Memory B cell (primary cell): ENCODE data around the gene MLST8.

Experiments used
- ATAC-seq: fragments of 150-1000 bp; cut with Tn5 transposase; 2 replicates; pipeline ENCODE4 v1.10.0; 2021; ENCODE audit warnings: low read depth, mild to moderate bottlenecking, moderate library complexity
- DNase-seq, 2 donors: peaks; one replicate each; pipeline ENCODE4 v3.0.0; 2022; ENCODE audit warnings: low spot score in 2 of 2
- H3K27ac Mint-ChIP-seq: one replicate; pipeline ENCODE4 v1.8.0; 2022; ENCODE audit warnings: mild to moderate bottlenecking, moderate library complexity, mixed read lengths
- H3K27me3 Mint-ChIP-seq: one replicate; pipeline ENCODE4 v1.8.0; 2022; ENCODE audit warnings: mixed read lengths
- H3K36me3 Mint-ChIP-seq: one replicate; pipeline ENCODE4 v1.8.0; 2022; ENCODE audit warnings: mild to moderate bottlenecking, mixed read lengths
- H3K4me1 Mint-ChIP-seq: one replicate; pipeline ENCODE4 v1.8.0; 2022; ENCODE audit warnings: mixed read lengths
- H3K4me3 Mint-ChIP-seq: one replicate; pipeline ENCODE4 v1.8.0; 2022; ENCODE audit warnings: mild to moderate bottlenecking, moderate library complexity, mixed read lengths
- H3K9me3 Mint-ChIP-seq: one replicate; pipeline ENCODE4 v1.8.0; 2022; ENCODE audit warnings: mixed read lengths

MLST8 gene

DNA sequence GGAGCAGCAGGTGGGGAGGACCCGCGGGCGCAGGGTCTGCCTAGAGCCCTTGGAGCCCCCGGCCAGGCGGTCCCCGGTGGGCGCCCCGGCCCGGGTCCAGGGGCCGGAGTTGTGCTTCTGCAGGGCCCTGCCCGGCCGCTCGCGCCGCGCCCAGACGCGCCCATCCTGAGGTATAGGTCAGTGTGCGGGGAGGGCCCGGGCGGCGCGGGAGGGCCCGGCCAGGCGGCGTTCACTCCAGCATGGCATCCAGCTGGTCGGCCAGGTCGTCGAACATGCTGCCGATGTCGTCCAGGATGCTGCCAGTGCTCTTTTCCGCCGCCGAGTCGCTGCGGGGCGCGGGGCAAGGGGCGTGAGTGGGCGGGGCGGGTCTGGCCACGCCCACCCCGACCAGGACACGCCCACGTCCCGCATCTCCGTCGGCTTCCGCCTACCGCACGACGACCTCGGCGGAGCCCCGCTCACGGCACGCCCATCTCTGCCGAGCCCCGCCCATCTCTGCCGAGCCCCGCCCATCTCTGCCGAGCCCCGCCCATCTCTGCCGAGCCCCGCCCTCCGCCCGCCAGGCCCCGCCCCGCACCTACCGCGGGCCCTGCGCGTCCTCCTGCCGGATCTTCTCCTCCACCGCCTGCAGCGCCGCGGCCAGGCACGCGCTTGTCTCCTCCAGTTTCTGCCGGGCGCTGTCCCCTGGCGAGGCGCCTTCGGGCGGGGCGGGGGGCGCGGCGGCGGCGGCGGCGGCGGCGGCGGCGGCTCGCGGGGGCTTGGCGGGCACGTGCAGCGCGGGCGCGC is 26.7 kb upstream of the MLST8 start:
- no peak overlapping the region for H3K4me3 Mint-ChIP-seq
- DNase-seq: no peak
- H3K4me1 Mint-ChIP-seq: peaks cover 4% of the 10 kb centered on the region
- H3K9me3 Mint-ChIP-seq: no peaks in the 10 kb centered on the region
- no peaks in the 10 kb centered on the region for H3K27me3 Mint-ChIP-seq
- H3K36me3 Mint-ChIP-seq: peaks cover 10% of the 10 kb centered on the region
- H3K27ac Mint-ChIP-seq: no peak overlapping the region
- peak; percentile 59 for ATAC-seq

- peaks cover 7% of the 10 kb centered on the region for H3K36me3 Mint-ChIP-seq
- DNase-seq (no peak), ATAC-seq (no peak)
- H3K27ac Mint-ChIP-seq: no peak overlapping the region
- H3K4me1 Mint-ChIP-seq: peaks cover 6% of the 10 kb centered on the region
- no peak overlapping the region for H3K4me3 Mint-ChIP-seq
- no peaks in the 10 kb centered on the region for H3K27me3 Mint-ChIP-seq
- H3K9me3 Mint-ChIP-seq: no peaks in the 10 kb centered on the region
These were observed 26.1 kb upstream of the MLST8 start for GRCh38 chr16:2179107-2179501.

GRCh38 chr16:2179576-2179975 is 25.7 kb upstream of the MLST8 start:
- Mint-ChIP-seq H3K27ac (no peak overlapping the region), H3K36me3 (peaks cover 2% of the 10 kb centered on the region), H3K4me3 (no peak overlapping the region), H3K4me1 (peaks cover 9% of the 10 kb centered on the region), H3K9me3 (no peaks in the 10 kb centered on the region), H3K27me3 (no peaks in the 10 kb centered on the region)
- DNase-seq (no peak), ATAC-seq (no peak)

GRCh38 chr16:2180461-2180860 is 24.8 kb upstream of the MLST8 start:
- no peaks in the 10 kb centered on the region for H3K27me3 Mint-ChIP-seq
- no peak overlapping the region for H3K4me3 Mint-ChIP-seq
- no peak overlapping the region for H3K27ac Mint-ChIP-seq
- no peaks in the 10 kb centered on the region for H3K9me3 Mint-ChIP-seq
- peaks cover 10% of the 10 kb centered on the region for H3K4me1 Mint-ChIP-seq
- peaks cover 2% of the 10 kb centered on the region for H3K36me3 Mint-ChIP-seq
- DNase-seq (no peak), ATAC-seq (no peak)

GRCh38 chr16:2180962-2181923 is 24.0 kb upstream of the MLST8 start:
- H3K27ac Mint-ChIP-seq: no peak overlapping the region
- ATAC-seq (no peak), DNase-seq (no peak)
- peaks cover 10% of the 10 kb centered on the region for H3K4me1 Mint-ChIP-seq
- no peaks in the 10 kb centered on the region for H3K9me3 Mint-ChIP-seq
- H3K4me3 Mint-ChIP-seq: no peak overlapping the region
- no peaks in the 10 kb centered on the region for H3K27me3 Mint-ChIP-seq
- peaks cover 2% of the 10 kb centered on the region for H3K36me3 Mint-ChIP-seq

DNA sequence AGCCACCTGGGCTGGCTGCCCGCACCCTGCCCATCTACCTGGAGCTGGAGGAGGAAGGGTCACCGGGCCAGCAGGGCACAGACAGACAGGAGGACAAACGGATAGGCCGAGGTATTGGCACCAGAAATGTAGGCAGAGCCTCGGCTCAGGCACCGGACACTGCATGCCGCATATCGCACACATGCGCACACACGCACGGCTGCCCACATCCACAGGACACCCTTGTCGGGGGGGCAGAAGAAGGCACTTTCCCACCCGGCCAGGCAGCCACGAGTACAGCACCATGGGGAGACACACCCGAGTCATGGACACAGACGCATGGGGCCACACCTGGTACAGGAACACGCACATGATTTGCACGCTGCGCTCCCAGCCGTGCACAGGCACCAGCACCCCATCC is 23.3 kb upstream of the MLST8 start:
- ATAC-seq: no peak
- no peak overlapping the region for H3K4me3 Mint-ChIP-seq
- DNase-seq: no peak
- H3K27me3 Mint-ChIP-seq: no peaks in the 10 kb centered on the region
- no peaks in the 10 kb centered on the region for H3K9me3 Mint-ChIP-seq
- peaks cover 10% of the 10 kb centered on the region for H3K4me1 Mint-ChIP-seq
- peaks cover 2% of the 10 kb centered on the region for H3K36me3 Mint-ChIP-seq
- no peak overlapping the region for H3K27ac Mint-ChIP-seq

GRCh38 chr16:2183671-2184070 is 21.6 kb upstream of the MLST8 start:
- Mint-ChIP-seq H3K27ac (no peak overlapping the region), H3K9me3 (no peaks in the 10 kb centered on the region)
- peak; percentile 43 for ATAC-seq

GRCh38 chr16:2184346-2184745 is 20.9 kb upstream of the MLST8 start:
- Mint-ChIP-seq H3K9me3 (no peaks in the 10 kb centered on the region), H3K36me3 (no peaks in the 10 kb centered on the region), H3K4me3 (peak overlapping the region; percentile 0), H3K4me1 (peaks cover 10% of the 10 kb centered on the region), H3K27ac (no peak overlapping the region), H3K27me3 (no peaks in the 10 kb centered on the region)
- no peak for ATAC-seq
- DNase-seq: no peak

More at GRCh38 chr16:2183671-2184070, 21.6 kb upstream of the MLST8 start:
- no peak for DNase-seq
- peak overlapping the region; percentile 56 for H3K4me3 Mint-ChIP-seq
- H3K4me1 Mint-ChIP-seq: peaks cover 10% of the 10 kb centered on the region
- no peaks in the 10 kb centered on the region for H3K27me3 Mint-ChIP-seq
- H3K36me3 Mint-ChIP-seq: no peaks in the 10 kb centered on the region

GRCh38 chr16:2184962-2185361 is 20.3 kb upstream of the MLST8 start:
- H3K4me1 Mint-ChIP-seq: peaks cover 10% of the 10 kb centered on the region
- DNase-seq: no peak
- no peaks in the 10 kb centered on the region for H3K36me3 Mint-ChIP-seq
- no peak overlapping the region for H3K27ac Mint-ChIP-seq
- ATAC-seq: no peak
- H3K4me3 Mint-ChIP-seq: no peak overlapping the region
- H3K9me3 Mint-ChIP-seq: no peaks in the 10 kb centered on the region
- no peaks in the 10 kb centered on the region for H3K27me3 Mint-ChIP-seq

GRCh38 chr16:2186064-2186463 is 19.2 kb upstream of the MLST8 start:
- Mint-ChIP-seq H3K4me3 (no peak overlapping the region), H3K4me1 (peaks cover 10% of the 10 kb centered on the region), H3K27me3 (no peaks in the 10 kb centered on the region), H3K27ac (no peak overlapping the region), H3K36me3 (no peaks in the 10 kb centered on the region), H3K9me3 (no peaks in the 10 kb centered on the region)
- ATAC-seq (no peak), DNase-seq (no peak)

- Mint-ChIP-seq H3K9me3 (no peaks in the 10 kb centered on the region), H3K4me3 (no peak overlapping the region)
- no peak for ATAC-seq
These were observed 18.7 kb upstream of the MLST8 start for GRCh38 chr16:2186505-2186904.

DNA sequence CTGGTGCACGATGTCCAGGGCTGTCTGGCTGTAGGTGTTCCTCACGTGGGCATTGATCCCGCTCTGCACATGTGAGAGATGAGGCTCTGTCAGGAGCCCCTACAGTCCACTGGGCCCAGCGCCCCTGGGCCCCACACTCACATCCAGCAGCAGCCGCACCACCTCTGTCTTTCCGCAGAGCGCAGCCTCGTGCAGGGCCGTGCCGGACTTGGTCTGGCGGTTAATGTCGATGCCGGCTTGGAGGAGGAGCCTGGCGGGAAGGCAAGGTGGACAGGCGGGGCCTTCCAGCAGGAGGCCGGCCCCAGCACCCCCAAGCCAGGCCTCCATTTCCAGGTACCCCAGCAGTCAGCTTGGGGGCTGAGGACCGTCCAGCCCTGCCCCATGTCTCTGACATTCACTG is 18.0 kb upstream of the MLST8 start:
- Mint-ChIP-seq H3K36me3 (no peaks in the 10 kb centered on the region), H3K9me3 (no peaks in the 10 kb centered on the region), H3K4me1 (peaks cover 10% of the 10 kb centered on the region), H3K27me3 (no peaks in the 10 kb centered on the region), H3K4me3 (no peak overlapping the region), H3K27ac (no peak overlapping the region)
- DNase-seq (no peak), ATAC-seq (no peak)

More at GRCh38 chr16:2186505-2186904, 18.7 kb upstream of the MLST8 start:
- DNase-seq: no peak
- H3K27me3 Mint-ChIP-seq: no peaks in the 10 kb centered on the region
- no peaks in the 10 kb centered on the region for H3K36me3 Mint-ChIP-seq
- H3K27ac Mint-ChIP-seq: no peak overlapping the region
- H3K4me1 Mint-ChIP-seq: peaks cover 10% of the 10 kb centered on the region

GRCh38 chr16:2188395-2188794 is 16.9 kb upstream of the MLST8 start:
- Mint-ChIP-seq H3K27me3 (peaks cover 5% of the 10 kb centered on the region), H3K4me3 (no peak overlapping the region), H3K4me1 (peaks cover 6% of the 10 kb centered on the region), H3K27ac (no peak overlapping the region), H3K36me3 (no peaks in the 10 kb centered on the region), H3K9me3 (no peaks in the 10 kb centered on the region)
- ATAC-seq: no peak
- DNase-seq: no peak

DNA sequence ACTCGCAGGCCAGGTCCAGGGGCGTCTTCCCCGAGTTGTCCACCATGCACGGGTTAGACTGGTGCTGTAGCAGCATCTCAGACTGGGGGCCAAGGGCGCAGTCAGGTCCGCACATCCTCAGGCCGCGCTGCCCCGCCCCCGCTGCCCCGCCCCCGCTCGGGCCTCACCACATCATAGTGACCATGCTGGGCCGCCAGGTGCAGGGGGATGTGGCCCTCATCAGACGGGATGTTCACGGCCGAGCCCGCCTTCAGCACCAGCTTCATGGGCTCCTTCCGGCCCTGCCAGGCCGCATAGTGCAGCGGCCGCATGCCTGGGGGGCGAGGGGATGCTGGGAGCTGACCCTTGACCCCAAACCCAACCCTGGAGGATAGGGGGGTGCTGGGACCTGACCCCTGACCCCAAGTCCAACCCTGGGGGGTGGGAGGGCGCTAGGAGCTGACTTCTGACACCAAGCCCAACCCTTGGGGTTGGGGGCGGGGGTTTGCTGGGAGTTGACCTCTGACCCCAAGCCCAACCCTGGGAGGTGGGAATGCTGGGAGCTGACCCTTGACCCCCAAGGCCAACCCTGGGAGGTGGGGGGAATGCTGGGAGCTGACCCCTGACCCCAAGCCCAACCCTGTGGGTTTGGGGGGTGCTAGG is 15.9 kb upstream of the MLST8 start:
- ATAC-seq: no peak
- DNase-seq: no peak
- no peaks in the 10 kb centered on the region for H3K9me3 Mint-ChIP-seq
- peaks cover 8% of the 10 kb centered on the region for H3K27me3 Mint-ChIP-seq
- peaks cover 3% of the 10 kb centered on the region for H3K4me1 Mint-ChIP-seq
- H3K27ac Mint-ChIP-seq: no peak overlapping the region
- no peak overlapping the region for H3K4me3 Mint-ChIP-seq
- no peaks in the 10 kb centered on the region for H3K36me3 Mint-ChIP-seq
